NCI-H1092 (cell line): ENCODE measurements around the gene ABCE1.

ENCODE experiments used
- DNase-seq: peaks from one replicate; lab custom pipeline; 2025; lab: John Stamatoyannopoulos, UW

ABCE1 gene

GRCh38 chr4:145097821-145098674, at the start of gene ABCE1, which contains the start of gene ANAPC10:
ABCE1 (plus strand) TSS chr4:145098311; CDS start chr4:145104413, 6,102 bp downstream.
ANAPC10 (minus strand) TSS chr4:145098196; CDS start chr4:145096099, 2,097 bp downstream.
- peak; percentile 98 for DNase-seq

- DNase-seq = no peak
These were observed 49.3 kb upstream of the ABCE1 start for GRCh38 chr4:145048817-145049216.

- DNase-seq = no peak
These were observed 48.9 kb upstream of the ABCE1 start for GRCh38 chr4:145049241-145049640.

- DNase-seq = no peak
These were observed 42.4 kb upstream of the ABCE1 start for GRCh38 chr4:145055533-145056257.

- no peak for DNase-seq
These were observed 41.6 kb upstream of the ABCE1 start for GRCh38 chr4:145056325-145057130.

- DNase-seq = no peak
These were observed 39.9 kb upstream of the ABCE1 start for GRCh38 chr4:145058256-145058655.

- peak; percentile 16 for DNase-seq
These were observed 36.7 kb upstream of the ABCE1 start for GRCh38 chr4:145061318-145061920.

- DNase-seq = no peak
These were observed 32.0 kb upstream of the ABCE1 start for GRCh38 chr4:145066063-145066501.

GRCh38 chr4:145069361-145069760, 28.8 kb upstream of the ABCE1 start:
- DNase-seq = no peak

GRCh38 chr4:145071560-145071959, 26.6 kb upstream of the ABCE1 start:
- no peak for DNase-seq

- DNase-seq = no peak
These were observed 22.2 kb upstream of the ABCE1 start for GRCh38 chr4:145075742-145076468.

GRCh38 chr4:145076469-145076855, 21.6 kb upstream of the ABCE1 start:
- no peak for DNase-seq

GRCh38 chr4:145081756-145082155, 16.4 kb upstream of the ABCE1 start:
- no peak for DNase-seq

GRCh38 chr4:145083891-145084605, 14.1 kb upstream of the ABCE1 start:
- DNase-seq = no peak

- no peak for DNase-seq
These were observed 7.7 kb upstream of the ABCE1 start for GRCh38 chr4:145090380-145090779.

GRCh38 chr4:145093638-145094037, 4.5 kb upstream of the ABCE1 start:
- DNase-seq = no peak

- DNase-seq = no peak
These were observed 735 bp upstream of the ABCE1 start for GRCh38 chr4:145097331-145097820.

GRCh38 chr4:145098675-145099037, 545 bp downstream of the ABCE1 start:
- DNase-seq = no peak

- no peak for DNase-seq
These were observed 1.5 kb downstream of the ABCE1 start for GRCh38 chr4:145099653-145100052.

- DNase-seq = no peak
These were observed 3.0 kb downstream of the ABCE1 start for GRCh38 chr4:145101091-145101490.
